Fibroblast of lung (primary cell): ENCODE measurements around the gene SMG6.

Source experiments
- CTCF ChIP-seq, 2 donors: IDR thresholded peaks in 1 of 2; conservative IDR thresholded peaks in 1 of 2; 1 replicate in 1 of 2; 2 replicates in 1 of 2; pipeline ENCODE4 v1.5.1; 2011 to 2012; ENCODE audit warnings: low read length in 2 of 2, control low read depth in 1 of 2, inconsistent platforms in 1 of 2, low read depth in 1 of 2, mild to moderate bottlenecking in 1 of 2
- EZH2 ChIP-seq: IDR thresholded peaks from 2 replicates; pipeline ENCODE4 v1.5.1; 2012; ENCODE audit warnings: low read length, control low read depth, mild to moderate bottlenecking; ENCODE audit errors: missing control alignments

- TF ChIP-seq CTCF (conservative IDR thresholded peaks at IDR 0.05 in 1 of 2, IDR thresholded peaks at IDR 0.05 in 1 of 2; ENCODE audit: low read depth in 1 of 2, low read length in 2 of 2) (no peak), EZH2 (no peak)
Observed at GRCh38 chr17:2057760-2058585, 245.6 kb downstream of the SMG6 start.
